NB4 (cell line): Measurements from ENCODE around the gene NKX6-1.

ENCODE experiments used
- CTCF ChIP-seq: IDR thresholded peaks from one replicate; pipeline ENCODE4 v1.5.1; 2012; ENCODE audit warnings: low read depth, low read length
- POLR2A ChIP-seq: IDR thresholded peaks from 2 replicates; pipeline ENCODE4 v1.6.1; 2011; ENCODE audit warnings: mild to moderate bottlenecking; ENCODE audit not compliant: insufficient read length; ENCODE audit errors: extremely low read depth

DNA sequence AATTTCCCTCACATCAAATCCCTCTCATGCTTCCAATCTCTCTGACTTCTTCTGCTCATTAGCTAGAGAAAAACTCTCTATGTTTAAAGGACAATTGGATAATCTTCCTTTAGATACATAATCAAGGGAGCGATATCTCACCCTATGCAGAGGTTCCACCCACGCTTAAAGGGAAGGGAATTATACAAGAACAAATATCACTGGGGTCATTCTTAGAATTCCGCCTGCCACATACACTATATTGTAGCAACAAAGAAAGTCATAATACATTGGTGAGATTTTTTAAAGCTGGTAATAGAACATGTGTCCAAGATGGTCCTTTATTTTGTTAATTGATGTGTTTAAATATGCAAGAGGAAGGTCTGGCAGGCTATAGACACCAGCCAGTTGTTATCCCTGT, 31.5 kb downstream of the NKX6-1 start:
- no peak for TF ChIP-seq POLR2A
- no peak for TF ChIP-seq CTCF
